Thyroid gland (tissue), 4 donors: Measurements from ENCODE around the gene ARHGEF40.
"Not testable (repeated sequence)": the region's sequence is repeated elsewhere in the genome, so short reads cannot be mapped to it uniquely, and the experiment has no call there.

Source experiments
- POLR2A ChIP-seq, 2 donors: fragments of 450-650 bp; IDR thresholded peaks; one replicate each; pipeline ENCODE4 v1.6.1; 2017; ENCODE audit warnings: antibody characterized with exemption in 2 of 2, mild to moderate bottlenecking in 2 of 2, moderate library complexity in 1 of 2
- TF ChIP-seq, protein P1 (sequence below), 6 experiments: fragments of 200-600 bp in 3 of 6; fragments of 450-650 bp in 3 of 6; sonication (generic) in 3 of 6; IDR thresholded peaks; one replicate each; pipeline ENCODE4 v1.5.1; 2016 to 2019; ENCODE audit warnings: antibody characterized with exemption in 6 of 6, mild to moderate bottlenecking in 2 of 6, inconsistent platforms in 1 of 6, moderate library complexity in 1 of 6

DNA sequence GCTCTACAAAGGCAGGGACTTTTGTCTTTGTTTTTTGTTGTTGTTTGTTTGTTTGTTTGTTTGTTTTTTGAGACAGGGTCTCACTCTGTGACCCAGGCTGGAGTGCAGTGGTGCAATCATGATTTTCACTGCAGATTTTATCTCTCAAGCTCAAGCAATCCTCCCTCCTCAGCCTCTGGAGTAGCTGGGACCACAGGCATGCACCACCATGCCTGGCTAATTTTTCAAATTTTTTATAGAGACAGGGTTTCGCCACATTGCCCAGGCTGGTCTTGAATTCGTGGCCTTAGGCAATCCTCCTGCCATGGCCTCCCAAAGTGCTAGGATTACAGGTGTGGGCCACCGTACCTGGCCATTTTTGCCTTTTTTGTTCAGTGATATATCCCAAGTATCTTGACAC, 29.2 kb upstream of the ARHGEF40 start:
- not testable (repeated sequence) for TF ChIP-seq POLR2A (IDR thresholded peaks at IDR 0.05)
- TF ChIP-seq, protein P1, sequence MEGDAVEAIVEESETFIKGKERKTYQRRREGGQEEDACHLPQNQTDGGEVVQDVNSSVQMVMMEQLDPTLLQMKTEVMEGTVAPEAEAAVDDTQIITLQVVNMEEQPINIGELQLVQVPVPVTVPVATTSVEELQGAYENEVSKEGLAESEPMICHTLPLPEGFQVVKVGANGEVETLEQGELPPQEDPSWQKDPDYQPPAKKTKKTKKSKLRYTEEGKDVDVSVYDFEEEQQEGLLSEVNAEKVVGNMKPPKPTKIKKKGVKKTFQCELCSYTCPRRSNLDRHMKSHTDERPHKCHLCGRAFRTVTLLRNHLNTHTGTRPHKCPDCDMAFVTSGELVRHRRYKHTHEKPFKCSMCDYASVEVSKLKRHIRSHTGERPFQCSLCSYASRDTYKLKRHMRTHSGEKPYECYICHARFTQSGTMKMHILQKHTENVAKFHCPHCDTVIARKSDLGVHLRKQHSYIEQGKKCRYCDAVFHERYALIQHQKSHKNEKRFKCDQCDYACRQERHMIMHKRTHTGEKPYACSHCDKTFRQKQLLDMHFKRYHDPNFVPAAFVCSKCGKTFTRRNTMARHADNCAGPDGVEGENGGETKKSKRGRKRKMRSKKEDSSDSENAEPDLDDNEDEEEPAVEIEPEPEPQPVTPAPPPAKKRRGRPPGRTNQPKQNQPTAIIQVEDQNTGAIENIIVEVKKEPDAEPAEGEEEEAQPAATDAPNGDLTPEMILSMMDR (IDR thresholded peaks at IDR 0.05), result not testable (repeated sequence)
